ENCODE results near the gene POFUT2.
A peak's percentile ranks its signal among the peaks of the same experiment; 100 is the strongest.

POFUT2 gene

DNA sequence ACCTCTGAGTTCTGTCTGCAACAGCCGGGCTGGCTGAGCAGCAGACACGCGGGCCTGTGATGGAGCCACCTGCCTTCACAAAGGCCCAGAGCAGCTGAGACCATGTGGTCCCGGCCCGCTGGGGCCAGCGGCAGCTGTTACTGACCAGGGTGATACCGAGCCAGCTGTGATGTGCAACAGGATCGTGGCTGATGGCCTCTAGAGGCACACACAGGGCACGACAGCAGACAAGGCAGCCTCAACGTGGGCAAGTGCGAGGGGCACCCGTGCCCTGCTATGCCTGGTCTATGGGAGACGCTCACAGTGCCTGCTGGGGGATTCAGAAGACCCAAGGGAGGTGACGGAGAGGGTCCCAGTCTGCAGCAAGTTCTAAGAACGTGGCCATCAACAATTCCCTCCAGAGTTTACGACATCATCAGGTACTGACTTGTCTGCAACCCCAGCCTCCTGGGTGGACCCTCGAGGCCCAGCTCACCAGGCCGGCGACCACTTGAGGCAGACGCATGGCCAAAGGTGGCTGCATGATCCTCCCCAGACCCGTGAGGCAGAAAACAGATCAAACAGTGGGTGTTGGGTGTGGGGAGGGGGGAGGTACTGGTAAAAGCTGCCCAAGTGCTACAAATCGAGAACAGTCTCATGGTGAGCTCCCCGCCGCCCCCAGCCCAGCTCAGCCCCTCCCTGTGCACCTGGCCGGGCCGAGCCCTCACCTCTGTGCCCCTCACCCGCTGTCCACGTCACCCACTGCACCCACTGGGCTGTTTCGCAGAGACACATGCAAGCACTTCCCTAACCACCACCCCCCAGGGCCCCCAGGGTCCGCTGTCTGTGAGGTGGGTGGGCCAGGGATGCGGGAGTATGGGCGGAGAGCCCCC lies 6.0 kb downstream of the POFUT2 start:
- DNase-seq: no peak

DNA sequence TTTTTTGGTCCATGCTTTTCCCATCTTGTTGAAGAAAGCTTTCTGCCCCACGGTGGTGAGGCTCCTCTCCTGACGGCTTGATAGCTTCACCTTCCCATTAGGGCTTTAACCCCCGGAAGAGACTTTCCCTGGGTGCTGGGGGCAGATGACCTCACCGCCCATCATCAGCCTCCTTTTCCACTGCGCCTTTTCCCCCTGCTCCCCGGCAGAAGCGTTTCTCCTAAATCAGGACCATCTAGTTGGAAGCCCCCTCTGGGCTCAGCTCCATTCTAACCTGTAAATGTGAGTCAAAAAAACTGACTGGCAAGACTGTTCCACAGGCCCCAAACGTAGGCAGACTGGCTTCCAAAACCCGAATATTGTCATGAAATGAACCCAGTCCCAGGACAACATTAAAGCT lies 6.7 kb downstream of the POFUT2 start:
- DNase-seq: no peak

DNA sequence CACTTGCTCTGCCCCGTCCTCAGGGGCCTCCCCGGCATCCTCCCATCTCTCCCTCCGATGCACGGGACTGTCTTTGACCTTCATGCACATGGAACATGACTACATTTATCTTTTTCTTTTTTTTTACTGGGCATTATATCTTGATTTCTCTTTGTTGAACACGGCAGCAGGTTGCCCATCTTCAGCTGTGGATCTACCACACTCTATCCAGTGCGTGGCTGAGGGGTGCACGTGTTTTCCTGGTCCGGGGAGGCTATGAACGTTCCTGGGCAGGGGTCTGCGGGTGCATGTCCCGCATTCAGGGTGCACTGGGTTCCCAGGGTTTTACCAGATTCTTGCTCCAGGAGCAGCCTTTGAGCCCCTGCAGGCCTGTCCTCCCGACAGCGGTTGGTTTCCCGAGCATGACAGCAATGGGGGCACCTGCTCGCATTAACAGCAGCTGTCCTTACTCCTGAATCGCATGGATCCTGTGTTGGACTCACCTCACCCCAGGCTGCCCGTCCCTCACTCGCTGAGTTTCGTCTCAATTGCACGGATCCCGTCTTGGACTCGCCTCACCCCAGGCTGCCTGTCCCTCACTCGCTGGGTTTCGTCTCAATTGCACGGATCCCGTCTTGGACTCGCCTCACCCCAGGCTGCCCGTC lies 7.4 kb downstream of the POFUT2 start:
- no peak for DNase-seq

DNA sequence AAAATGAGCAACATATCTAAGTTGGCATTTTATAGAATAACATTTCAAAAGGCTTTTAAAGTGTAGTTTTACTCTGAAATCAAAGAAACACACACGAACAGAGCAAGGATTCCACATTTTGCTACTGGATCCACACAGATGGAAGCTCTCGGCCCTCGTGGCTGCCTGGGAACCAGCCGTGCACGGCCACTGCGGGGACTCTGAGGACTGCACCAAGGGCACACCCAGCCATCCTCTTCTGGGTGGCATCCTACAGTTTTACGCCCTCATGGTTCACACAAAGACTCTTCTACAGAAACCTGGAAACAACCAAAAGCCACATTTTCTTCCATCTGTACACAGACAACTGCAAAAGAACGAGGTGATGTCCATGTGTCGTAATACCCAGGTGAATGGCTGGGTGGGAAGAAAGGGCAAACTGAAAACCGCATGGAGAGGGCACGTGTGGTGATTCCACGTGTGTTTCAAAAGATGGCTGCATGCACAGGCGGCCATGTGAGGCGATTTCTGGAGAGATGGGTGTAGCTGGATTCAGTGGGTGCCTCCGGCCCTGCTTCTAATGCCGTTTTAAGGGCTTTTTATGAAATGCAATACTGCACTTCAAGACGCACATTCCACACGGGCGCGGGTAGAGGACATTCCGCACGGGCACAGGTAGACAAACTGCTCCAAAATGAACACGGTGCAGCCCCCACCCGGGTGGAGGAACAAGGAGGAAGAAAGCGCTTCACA lies 8.1 kb downstream of the POFUT2 start:
- DNase-seq: no peak

DNA sequence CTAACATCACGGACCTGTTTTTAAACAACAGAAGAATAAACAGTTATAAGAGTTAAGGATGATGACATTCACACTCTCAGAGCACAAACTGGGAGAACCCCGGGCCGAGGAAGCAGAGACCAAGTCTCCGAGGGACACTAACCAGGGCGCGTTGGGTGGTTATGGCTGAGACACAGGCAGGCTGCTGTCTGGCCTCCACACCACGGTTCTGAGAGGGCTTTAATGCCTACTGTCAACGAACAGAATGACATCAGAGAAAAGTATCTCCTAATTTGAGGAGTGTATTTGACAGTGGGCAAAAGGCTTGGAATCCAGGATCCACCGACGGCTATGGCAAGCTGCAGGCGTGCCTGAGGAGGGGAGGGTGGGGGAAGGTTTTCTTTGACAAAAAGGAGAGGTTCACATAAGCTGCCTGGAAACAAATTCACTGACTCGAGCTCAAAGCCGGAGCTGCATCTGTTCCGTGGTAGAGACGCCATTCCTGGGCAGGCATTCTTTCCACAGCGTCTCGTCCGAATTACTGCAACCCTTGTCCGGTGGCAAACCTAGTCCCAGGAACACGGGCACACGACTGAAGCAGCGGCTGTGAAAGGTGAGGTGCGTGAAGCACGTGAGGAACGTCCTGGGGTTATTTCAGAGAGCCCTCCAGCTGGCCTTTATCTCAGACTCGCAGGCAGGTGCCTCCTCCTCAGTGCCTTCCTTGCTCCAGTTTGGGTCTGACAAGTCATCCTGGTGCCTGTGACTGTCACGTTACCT lies 9.4 kb downstream of the POFUT2 start:
- DNase-seq: no peak

DNA sequence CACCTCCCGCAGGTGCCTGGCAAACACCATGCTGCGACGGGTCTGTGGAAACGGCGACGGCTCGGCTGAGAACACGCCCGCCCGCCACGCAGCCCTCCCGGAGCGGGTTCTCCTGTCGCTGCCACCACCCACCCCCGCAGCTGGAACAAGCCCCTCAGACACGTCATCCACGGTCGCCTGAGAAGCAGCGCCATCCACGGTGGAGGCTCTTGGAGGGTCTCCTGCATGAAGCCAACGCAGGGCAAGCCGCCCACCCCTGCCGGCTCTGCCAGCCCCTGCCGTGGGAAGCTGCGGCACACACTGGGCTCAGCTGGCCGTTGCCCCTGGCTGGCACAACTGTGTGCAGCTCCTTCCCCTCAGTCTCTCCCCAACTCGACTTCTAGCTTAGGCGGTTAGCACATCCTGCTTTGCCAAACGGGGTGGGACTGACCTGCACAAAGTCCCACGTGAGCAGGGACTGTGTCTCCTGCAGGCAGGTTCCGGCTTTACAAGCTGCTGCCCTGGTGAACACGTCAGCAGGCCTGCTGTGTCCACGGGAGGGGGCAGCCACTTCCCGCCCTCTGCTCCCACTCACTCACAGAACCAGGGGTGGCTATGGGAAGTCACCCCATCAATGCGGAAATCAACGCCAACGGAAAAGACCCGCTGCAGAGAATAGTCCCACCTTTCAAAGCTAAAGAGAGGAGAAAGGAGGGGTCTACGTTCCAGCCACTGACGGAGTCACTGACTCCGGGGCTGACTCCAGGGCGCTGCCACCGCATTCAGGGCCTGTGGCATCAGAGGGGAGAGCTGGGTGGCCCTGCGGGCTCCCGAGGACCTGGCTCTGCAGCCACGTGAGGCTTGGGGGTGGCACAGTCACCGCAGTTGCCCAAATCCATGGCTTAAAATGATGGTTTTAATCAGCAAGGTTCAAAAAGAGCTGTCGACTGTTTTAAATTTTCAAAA lies 10.3 kb downstream of the POFUT2 start:
- no peak for DNase-seq

DNA sequence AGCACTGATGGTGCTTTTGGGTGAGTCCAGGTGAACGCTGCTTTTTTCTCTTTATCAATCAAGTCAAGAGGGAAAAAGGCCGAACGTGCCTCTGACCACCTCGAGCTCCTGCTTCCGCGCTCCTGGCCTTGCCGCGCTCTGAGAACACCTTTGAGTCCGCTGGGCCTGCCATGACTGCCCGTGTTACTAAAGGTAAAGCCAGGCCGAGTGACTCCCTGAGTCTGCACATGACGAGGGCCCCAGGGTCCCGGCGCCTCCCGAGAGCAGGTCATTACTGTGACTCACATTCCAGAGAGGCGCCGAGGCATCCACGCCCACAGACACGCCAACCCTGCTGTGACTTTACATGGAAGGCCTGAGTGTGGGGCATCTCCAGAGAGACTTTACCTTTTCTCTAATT lies 11.1 kb downstream of the POFUT2 start:
- DNase-seq: no peak

DNA sequence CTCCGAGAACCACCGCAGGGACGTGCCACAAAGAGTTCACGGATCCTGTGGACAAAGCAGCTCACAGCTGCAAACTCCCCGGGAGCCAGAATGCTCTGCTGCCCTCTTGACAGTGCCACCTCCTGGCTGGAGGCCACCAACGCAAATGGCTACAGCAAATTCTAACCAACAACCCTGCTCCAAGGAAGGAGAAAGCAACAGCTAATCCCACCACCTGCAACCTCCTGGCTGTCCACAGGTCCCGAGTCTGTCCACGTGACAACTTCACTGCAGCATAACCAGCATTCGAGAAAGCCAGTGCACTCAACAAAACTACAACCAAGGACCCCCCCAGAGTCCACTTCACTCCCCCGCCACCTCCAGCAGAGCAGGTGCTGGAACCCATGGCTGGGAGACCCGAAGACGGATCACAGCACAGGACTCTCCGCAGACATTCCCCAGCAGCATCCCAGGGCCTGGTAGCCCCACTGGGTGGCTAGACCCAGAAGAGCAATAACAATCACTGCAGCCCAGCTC lies 17.3 kb downstream of the POFUT2 start:
- no peak for DNase-seq

DNA sequence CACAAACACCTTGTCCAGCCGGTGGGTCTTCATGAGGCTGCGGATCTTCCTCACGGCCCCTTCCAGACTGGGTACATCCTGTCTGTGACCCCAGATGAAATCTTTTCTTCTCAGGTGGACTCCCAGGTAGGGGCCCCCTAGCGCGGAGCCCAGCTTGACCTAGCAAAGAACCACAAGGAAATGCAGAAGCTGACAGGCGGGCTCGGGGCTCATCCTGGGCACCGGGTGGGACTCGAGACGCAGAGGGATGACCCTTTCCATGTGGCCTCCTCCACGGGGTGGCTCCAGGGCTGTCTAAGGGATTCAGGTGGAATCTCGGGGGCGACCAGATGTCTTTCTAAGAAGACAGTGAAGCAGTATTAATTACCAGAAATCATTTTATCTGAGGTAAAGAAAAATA lies 17.8 kb downstream of the POFUT2 start:
- DNase-seq: no peak

DNA sequence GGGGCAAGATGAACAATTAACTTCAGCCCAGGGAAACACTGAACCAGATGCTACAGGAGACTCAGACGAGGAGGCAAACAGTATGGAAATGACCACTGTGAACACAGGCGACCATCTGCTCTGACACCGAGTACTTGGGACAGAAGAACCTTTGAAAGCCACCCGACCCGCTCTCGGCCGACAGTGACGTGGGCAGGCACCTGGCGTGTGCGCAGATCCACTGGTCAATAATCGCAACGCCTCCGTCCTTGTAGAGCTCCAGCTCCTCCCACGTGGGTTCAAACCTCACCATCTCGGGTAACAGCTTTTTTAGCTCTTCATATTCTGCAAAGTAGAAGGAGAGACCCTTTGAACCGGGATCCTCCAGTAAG lies 20.3 kb downstream of the POFUT2 start:
- no peak for DNase-seq

DNA sequence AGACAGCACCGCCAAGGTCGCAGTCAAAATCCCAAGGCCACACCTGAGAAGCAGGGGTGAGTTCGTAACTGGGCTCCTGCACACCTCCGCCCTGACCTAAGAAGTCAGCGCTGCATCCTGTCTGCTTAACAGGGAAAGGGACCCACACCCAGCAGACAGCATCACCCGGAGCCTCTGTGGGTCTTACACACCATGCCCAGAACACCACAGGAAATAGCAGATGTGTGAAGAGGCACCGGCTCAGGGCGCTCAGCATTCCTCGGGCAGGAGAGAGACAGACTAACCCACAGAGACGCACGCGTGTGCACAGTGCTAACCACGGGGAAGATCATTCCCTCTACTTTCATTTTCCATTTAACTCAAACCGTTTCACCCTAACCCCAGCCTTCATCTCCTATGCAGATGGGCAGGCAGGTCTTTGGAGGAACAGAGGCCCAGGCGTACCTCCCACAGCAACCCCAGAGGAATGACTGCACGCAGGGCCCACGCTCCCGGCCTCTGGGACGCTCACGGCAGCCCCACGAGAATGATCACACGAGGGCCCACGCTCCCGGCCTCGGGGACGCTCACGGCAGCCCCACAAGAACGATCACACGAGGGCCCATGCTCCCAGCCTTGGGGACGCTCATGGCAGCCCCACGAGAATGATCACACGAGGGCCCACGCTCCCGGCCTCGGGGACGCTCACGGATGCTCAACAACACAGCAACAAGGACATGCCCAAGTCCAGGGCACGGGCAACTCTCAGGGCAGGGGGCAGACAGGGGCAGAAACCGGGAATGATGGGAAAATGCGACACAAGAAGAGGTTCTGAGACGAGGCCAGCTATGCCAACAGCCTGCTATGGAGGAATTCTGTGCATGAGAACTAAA lies 20.9 kb downstream of the POFUT2 start:
- DNase-seq: peak; percentile 77

DNA sequence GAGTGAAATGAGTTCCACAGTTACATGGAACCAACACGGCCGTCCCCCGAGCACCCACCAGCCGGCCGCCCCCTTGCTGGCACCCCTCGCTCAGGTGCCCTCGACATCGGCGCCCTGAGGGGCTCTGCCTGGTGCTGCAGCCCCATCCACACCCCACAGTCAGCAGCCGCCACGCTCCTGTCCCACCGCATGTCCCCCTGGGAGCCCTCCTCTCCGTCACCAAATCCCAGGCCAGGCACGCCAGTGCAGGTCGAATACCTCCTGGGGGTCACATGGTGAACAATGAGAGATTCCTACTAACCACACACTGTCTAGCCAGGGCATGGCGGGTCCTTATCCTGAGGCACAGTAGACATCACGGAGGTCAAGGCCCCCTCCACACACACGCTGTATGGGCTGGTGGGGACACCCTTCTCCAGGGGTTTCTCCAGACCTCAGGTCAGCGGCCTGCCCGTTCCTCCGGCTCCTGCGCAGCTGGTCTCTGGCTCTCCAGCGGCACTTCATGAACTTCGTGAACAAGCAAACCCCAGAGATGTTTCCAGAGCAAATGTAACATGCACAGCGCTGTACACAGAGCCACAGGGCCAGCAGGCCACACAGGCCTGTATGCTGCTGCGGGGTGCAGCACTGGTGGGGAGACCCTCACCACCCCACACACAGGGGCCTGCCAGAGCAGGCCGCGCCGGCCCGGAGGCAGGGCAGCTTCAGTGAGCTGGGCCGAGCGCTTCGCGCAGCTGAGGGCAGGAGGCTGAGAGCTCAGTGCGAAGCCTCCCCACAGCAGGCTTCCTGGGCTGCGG lies 21.8 kb downstream of the POFUT2 start:
- DNase-seq: no peak

DNA sequence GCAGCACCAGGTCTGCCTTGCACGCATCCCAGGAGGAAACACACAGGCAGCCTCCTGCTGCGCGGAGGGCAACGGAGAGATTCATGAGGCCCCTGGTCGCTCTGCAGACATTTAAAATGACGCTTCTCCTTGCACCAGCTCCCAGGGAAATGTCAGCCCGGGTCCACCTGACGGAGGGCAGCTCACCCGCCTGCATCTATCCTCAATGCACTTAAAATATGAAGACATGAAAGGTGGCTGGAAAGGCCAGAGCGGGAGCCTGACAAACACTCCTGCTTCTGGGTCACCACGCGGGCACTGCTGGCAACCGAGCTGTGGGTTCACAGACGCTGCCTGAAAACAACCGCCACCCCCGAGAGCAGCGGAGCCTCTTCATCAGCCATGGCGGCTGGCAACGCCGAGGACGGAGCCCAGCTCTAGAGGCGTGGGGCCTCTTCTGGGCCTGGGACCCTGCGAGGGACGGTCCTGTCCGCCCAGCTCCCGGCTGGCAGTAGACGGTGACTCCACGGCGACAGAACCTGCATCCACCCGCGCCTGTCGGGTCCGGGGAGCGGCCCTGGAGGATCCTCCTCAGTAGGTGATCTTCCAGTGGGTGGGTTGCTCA lies 22.7 kb downstream of the POFUT2 start:
- no peak for DNase-seq

DNA sequence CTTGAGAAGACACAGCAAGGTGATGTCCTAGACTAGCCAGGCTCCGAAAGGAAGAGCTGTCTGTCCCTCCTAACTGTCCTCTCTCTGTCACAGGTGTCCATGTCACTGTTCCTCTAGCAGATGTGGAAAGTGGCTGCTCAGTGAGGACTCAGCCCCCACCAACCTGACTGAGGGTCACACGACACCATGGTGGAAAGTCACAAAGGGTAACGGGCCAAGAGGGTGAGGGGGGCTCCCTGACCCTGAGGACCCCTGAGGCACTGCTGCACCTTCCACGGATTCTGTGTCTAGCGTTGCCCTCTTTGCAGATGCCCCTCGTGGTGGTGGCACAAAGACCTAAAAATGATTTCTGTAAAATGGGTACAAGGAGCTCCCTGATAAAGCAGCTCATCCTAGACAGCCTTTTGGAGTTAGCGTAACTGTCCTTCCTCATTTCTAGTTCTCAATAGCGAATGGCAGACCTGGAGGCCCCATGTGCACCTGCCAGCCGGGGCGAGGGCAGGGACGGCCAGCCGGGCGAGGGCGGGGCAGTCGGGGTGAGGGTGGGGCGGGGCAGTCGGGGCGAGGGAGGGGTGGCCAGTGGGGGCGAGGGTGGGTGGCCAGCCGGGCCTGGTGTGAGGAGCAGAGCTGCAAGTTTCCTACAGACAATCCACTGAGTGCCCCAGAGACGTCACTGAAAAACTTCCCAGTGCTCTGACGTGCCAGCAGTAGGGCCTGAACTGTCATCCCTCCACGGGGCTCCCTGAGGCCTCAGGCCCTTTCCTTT lies 23.4 kb downstream of the POFUT2 start:
- DNase-seq: no peak

DNA sequence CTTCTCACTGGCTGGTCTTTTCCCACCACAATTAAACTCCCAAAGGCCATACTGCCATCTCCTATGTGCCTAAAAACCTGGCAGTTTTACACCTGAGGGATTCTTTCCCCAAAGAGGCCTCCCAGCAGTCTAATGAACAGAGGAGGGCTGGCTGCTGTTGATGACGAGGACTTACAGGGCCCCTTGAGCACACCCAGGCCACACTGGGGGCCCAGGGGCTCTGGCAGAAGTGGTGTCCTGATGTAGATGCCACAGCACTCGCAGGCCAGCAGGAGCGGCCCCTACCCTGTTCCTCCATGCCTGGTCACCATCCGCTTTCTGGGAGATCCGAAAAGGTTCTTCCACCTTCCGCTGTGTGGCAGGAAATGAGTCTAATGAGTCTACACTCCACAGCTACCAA lies 24.2 kb downstream of the POFUT2 start:
- DNase-seq: no peak

DNA sequence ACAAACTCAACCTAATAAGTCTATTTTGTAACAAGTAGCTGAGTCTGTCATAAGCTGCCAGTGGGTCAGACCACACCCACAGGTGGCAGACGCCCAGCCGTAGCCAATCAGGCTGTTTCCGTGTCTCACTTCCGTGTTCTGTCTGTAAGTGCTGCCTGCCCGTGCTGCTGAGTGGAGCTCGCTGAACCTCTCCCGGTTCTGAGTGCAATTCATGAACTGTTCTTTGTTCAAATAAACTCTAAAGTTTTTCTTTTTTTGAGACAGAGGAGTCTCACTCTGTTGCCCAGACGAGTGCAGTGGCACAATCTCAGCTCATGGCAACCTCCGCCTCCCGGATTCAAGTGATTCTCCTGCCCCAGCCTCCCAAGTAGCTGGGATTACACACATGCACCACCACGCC lies 25.1 kb downstream of the POFUT2 start:
- no peak for DNase-seq

DNA sequence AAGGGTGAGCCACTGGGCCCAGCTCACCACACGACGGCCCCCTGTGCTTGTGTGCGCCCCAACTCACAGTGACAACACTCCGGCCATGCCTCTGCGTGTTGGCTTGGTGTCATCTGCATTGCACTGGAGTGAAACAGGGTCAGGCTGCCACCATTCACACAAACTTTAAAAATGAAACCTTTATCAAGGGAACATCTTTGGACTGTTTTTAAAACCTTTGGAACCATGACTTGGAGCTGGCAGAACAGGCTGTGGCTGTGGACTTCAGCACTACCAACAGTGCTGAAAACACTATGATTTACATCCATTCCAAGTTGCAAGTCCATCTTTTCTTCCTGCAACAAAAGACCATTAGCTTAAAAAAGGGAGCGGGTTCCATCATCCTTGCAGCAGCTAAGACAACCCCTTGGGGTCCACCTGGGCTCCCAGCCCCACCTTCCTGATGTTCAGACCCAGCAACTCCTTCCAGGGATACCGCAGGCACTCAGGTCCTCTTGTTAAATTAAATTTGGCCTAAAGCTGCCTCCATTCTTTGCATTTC lies 25.6 kb downstream of the POFUT2 start:
- DNase-seq: no peak

DNA sequence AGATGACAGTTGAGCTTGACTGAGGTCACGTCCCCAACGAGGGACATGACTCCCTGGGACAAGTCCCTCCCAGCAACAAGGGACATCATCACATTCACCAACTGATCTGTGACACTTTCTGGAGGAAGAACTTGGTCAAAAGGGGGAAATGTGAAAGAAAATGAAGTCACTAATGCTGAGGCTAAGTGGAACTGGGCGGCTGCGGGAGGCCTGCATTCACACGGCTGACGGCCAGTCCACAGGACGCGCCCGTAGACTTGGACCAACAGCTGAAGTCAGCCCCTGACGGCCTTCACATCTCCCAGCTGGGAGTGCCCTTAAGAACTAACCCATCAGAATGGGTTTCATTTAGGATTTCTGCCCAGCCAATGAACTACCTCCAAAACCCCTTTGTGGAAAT lies 26.6 kb downstream of the POFUT2 start:
- DNase-seq: no peak
